ENCODE measurements around the gene UBASH3A. TPM values are rescaled to one million over a fixed set of nuclear protein-coding genes. Genes with fewer than 3 reads are reported as not detected.

UBASH3A gene
- total RNA-seq, 1 experiment from 2014 or later: not detected

- intact Hi-C loops (cut with micrococcal nuclease): no loop called here
- Mint-ChIP-seq H3K27me3 (ENCODE audit: insufficient read depth, unreplicated experiment) (peaks cover 85% of the 10 kb centered on the region), H3K4me3 (ENCODE audit: unreplicated experiment) (no peak overlapping the region), H3K36me3 (ENCODE audit: insufficient read depth, unreplicated experiment) (no peaks in the 10 kb centered on the region), H3K9me3 (ENCODE audit: unreplicated experiment) (no peaks in the 10 kb centered on the region), H3K27ac (ENCODE audit: low read depth, unreplicated experiment) (no peak overlapping the region), H3K4me1 (ENCODE audit: insufficient read depth, unreplicated experiment) (no peaks in the 10 kb centered on the region)
- TF ChIP-seq, protein P1, sequence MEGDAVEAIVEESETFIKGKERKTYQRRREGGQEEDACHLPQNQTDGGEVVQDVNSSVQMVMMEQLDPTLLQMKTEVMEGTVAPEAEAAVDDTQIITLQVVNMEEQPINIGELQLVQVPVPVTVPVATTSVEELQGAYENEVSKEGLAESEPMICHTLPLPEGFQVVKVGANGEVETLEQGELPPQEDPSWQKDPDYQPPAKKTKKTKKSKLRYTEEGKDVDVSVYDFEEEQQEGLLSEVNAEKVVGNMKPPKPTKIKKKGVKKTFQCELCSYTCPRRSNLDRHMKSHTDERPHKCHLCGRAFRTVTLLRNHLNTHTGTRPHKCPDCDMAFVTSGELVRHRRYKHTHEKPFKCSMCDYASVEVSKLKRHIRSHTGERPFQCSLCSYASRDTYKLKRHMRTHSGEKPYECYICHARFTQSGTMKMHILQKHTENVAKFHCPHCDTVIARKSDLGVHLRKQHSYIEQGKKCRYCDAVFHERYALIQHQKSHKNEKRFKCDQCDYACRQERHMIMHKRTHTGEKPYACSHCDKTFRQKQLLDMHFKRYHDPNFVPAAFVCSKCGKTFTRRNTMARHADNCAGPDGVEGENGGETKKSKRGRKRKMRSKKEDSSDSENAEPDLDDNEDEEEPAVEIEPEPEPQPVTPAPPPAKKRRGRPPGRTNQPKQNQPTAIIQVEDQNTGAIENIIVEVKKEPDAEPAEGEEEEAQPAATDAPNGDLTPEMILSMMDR (IDR thresholded peaks at IDR 0.05; ENCODE audit: unreplicated experiment): no peak
- CTCF ChIA-PET: interaction anchor here (0.6 to 1.6 kb wide), 3 partner anchors 10 to 55 kb away, joined by 3 to 4 read pairs (median 3); no protein-coding TSS in a partner anchor
- no peak for DNase-seq (ENCODE audit: unreplicated experiment)
- no TSS peak for BruUV-seq (replicated peaks)
- POLR2A ChIA-PET: no interaction called here
These were observed 19.5 kb downstream of the UBASH3A start for GRCh38 chr21:42423197-42423675.

DNA sequence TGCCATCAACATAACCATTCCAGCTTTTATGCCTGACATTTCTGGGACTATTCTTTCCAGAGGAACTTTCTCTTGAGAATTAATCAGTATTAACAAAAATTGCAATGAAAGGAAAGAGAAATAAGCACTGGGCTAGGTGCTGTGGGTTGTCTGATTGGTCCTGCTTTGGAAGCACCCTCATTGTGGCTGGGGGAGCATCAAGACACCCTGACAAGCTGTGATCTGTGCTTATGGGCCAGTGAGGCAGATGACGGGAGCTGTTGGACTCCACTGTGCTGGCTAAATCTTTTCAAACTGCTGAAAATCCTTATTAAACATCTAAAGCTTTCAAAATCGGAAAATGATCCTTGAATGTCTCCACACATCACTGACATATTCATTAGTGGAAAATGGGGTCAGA is 20.0 kb downstream of the UBASH3A start:
- ChIA-PET POLR2A (interaction anchor here (0.7 kb wide), 1 partner anchor 14 kb away, joined by 4 read pairs; no protein-coding TSS in a partner anchor), CTCF (interaction anchor here (0.6 to 1.6 kb wide), 2 partner anchors 9 to 55 kb away, joined by 3 read pairs; no protein-coding TSS in a partner anchor)
- H3K36me3 Mint-ChIP-seq (ENCODE audit: insufficient read depth, unreplicated experiment): no peaks in the 10 kb centered on the region
- BruUV-seq (replicated peaks): no TSS peak
- H3K4me1 Mint-ChIP-seq (ENCODE audit: insufficient read depth, unreplicated experiment): no peaks in the 10 kb centered on the region
- H3K27me3 Mint-ChIP-seq (ENCODE audit: insufficient read depth, unreplicated experiment): peaks cover 88% of the 10 kb centered on the region
- TF ChIP-seq, protein P1 (IDR thresholded peaks at IDR 0.05; ENCODE audit: unreplicated experiment): no peak
- DNase-seq (ENCODE audit: unreplicated experiment): no peak
- H3K27ac Mint-ChIP-seq (ENCODE audit: low read depth, unreplicated experiment): no peak overlapping the region
- intact Hi-C loops (cut with micrococcal nuclease): no loop called here
- H3K4me3 Mint-ChIP-seq (ENCODE audit: unreplicated experiment): no peak overlapping the region
- H3K9me3 Mint-ChIP-seq (ENCODE audit: unreplicated experiment): no peaks in the 10 kb centered on the region

GRCh38 chr21:42424914-42425541 is 21.3 kb downstream of the UBASH3A start:
- ChIA-PET POLR2A (no interaction called here), CTCF (interaction anchor here (1.6 kb wide), 1 partner anchor 8 kb away, joined by 3 read pairs; no protein-coding TSS in a partner anchor)
- BruUV-seq (replicated peaks): no TSS peak
- no peak overlapping the region for H3K4me3 Mint-ChIP-seq (ENCODE audit: unreplicated experiment)
- no peak overlapping the region for H3K27ac Mint-ChIP-seq (ENCODE audit: low read depth, unreplicated experiment)
- H3K9me3 Mint-ChIP-seq (ENCODE audit: unreplicated experiment): no peaks in the 10 kb centered on the region
- H3K36me3 Mint-ChIP-seq (ENCODE audit: insufficient read depth, unreplicated experiment): no peaks in the 10 kb centered on the region
- peaks cover 82% of the 10 kb centered on the region for H3K27me3 Mint-ChIP-seq (ENCODE audit: insufficient read depth, unreplicated experiment)
- no peak for DNase-seq (ENCODE audit: unreplicated experiment)
- intact Hi-C loops (cut with micrococcal nuclease): no loop called here
- no peaks in the 10 kb centered on the region for H3K4me1 Mint-ChIP-seq (ENCODE audit: insufficient read depth, unreplicated experiment)
- TF ChIP-seq, protein P1 (IDR thresholded peaks at IDR 0.05; ENCODE audit: unreplicated experiment): no peak

GRCh38 chr21:42425591-42425990 is 21.9 kb downstream of the UBASH3A start:
- H3K27ac Mint-ChIP-seq (ENCODE audit: low read depth, unreplicated experiment): no peak overlapping the region
- DNase-seq (ENCODE audit: unreplicated experiment): no peak
- TF ChIP-seq, protein P1 (IDR thresholded peaks at IDR 0.05; ENCODE audit: unreplicated experiment): no peak
- H3K9me3 Mint-ChIP-seq (ENCODE audit: unreplicated experiment): no peaks in the 10 kb centered on the region
- H3K36me3 Mint-ChIP-seq (ENCODE audit: insufficient read depth, unreplicated experiment): no peaks in the 10 kb centered on the region
- intact Hi-C loops (cut with micrococcal nuclease): no loop called here
- ChIA-PET CTCF (no interaction called here), POLR2A (no interaction called here)
- no TSS peak for BruUV-seq (replicated peaks)
- peaks cover 77% of the 10 kb centered on the region for H3K27me3 Mint-ChIP-seq (ENCODE audit: insufficient read depth, unreplicated experiment)
- H3K4me3 Mint-ChIP-seq (ENCODE audit: unreplicated experiment): no peak overlapping the region
- no peaks in the 10 kb centered on the region for H3K4me1 Mint-ChIP-seq (ENCODE audit: insufficient read depth, unreplicated experiment)

Measured in MCF 10A (cell line).